Body of pancreas (tissue), 4 donors: ENCODE measurements around the gene NDRG3. TPM values are rescaled to one million over a fixed set of nuclear protein-coding genes. Genes with fewer than 3 reads are reported as not detected.
A peak's percentile ranks its signal among the peaks of the same experiment; 100 is the strongest.

Experiments used
- ATAC-seq: fragments of 150-250 bp; one replicate; pipeline ENCODE4 v1.9.1; 2016
- DNase-seq, 4 donors: peaks; one replicate each; pipeline ENCODE4 v3.0.0-alpha.2; 2019
- H3K27ac ChIP-seq, 4 donors: fragments of 200-600 bp; sonication (generic); 1 replicate in 3 of 4; 2 replicates in 1 of 4; pipeline versions ENCODE4 v1.5.1 to v1.6.1; 2016 to 2019; ENCODE audit warnings: mild to moderate bottlenecking in 1 of 4, mixed read lengths in 1 of 4, moderate library complexity in 1 of 4
- H3K27me3 ChIP-seq, 2 donors: fragments of 200-600 bp; sonication (generic); one replicate each; pipeline ENCODE4 v1.6.0; 2016; ENCODE audit warnings: mild to moderate bottlenecking in 1 of 2
- H3K36me3 ChIP-seq, 2 donors: fragments of 200-600 bp; sonication (generic); replicated peaks in 1 of 2; 2 replicates each; pipeline ENCODE4 v1.5.1; 2016; ENCODE audit warnings: low read depth in 2 of 2; ENCODE audit not compliant: insufficient read depth in 1 of 2
- H3K4me1 ChIP-seq: fragments of 200-600 bp; sonication (generic); one replicate; pipeline ENCODE4 v1.6.0; 2016
- H3K4me3 ChIP-seq, 2 donors: fragments of 200-600 bp; sonication (generic); 1 replicate in 1 of 2; 2 replicates in 1 of 2; pipeline ENCODE4 v1.5.1; 2016 to 2019
- H3K9me3 ChIP-seq, 3 donors: fragments of 200-600 bp; sonication (generic); 1 replicate in 2 of 3; 2 replicates in 1 of 3; pipeline ENCODE4 v1.5.1; 2016
- POLR2A ChIP-seq, 3 donors: fragments of 450-650 bp; IDR thresholded peaks; one replicate each; pipeline ENCODE4 v1.6.1; 2016; ENCODE audit warnings: antibody characterized with exemption in 3 of 3, mild to moderate bottlenecking in 2 of 3
- WGBS, 2 donors: methylation state at CpG; one replicate each; pipeline ENCODE4 v1.1.5; 2017; 5-methylcytosine and 5-hydroxymethylcytosine counted together
- intact Hi-C: fragments of 100-400 bp; cut with DNase I; formaldehyde crosslinking; loops from one replicate; pipeline ENCODE4 v1.15.1; 2023
- total RNA-seq, 2 donors: library from RNA; depleted of rRNA; stranded (reverse); fragments of >200 nt; gene quantifications; one replicate each; pipeline ENCODE4 v1.1.0, GENCODE V29; 2016
- TF ChIP-seq, protein P1 (sequence below), 7 experiments: fragments of 450-650 bp in 4 of 7; fragments of 200-600 bp in 3 of 7; sonication (generic) in 3 of 7; IDR thresholded peaks; one replicate each; pipeline ENCODE4 v1.5.1; 2016 to 2019; ENCODE audit warnings: antibody characterized with exemption in 7 of 7

The NDRG3 gene
- total RNA-seq, 2 donors from 2014 or later, result 9.2 to 11.9 TPM

DNA sequence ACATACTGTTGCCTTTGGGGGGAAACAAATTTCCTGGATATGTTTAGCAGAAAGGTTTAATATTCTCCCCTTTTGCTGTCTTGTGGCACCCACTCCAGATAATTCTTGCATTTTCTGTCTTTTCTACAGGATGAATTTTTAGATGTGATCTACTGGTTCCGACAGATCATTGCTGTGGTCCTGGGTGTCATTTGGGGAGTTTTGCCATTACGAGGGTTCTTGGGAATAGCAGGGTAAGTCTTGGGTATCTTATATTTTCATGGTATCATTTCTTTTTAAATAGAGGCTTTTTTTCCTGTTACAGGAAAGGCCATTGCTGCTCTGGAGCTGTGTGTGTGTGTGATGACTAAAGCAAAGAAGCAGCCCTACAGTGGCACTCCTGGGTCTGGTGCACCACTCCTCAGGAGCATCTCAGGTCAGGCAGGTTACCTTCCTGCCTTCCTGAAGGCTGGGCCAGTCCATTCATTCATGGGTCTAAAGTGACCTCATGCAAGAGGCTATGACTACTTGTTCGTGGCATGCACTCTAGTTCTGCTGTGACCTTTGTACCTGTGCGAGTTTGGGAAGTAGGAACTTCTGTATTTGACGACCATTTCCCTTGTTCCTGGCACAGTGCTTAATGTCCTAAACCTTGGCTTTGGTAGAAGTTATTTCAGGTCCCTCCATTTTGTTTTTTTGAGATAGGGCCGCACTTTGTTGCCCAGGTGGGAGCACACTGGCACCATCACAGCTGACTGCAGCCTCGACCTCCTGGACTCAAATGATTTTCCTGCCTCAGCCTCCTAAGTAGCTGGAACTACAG is 138.1 kb downstream of the NDRG3 start:
- peaks cover 25% of the 10 kb centered on the region for H3K4me1 ChIP-seq
- DNase-seq (peak in 2 of 4 donors; percentile 26 to 38), ATAC-seq (no peak)
- no peaks in the 10 kb centered on the region for H3K27me3 ChIP-seq
- WGBS, 2 donors, result 64 to 65% methylated on average over 7 of the region's 7 CpGs
- H3K27ac ChIP-seq, result peak overlapping the region in 1 of 4 donors; percentile 4
- no peaks in the 10 kb centered on the region for H3K9me3 ChIP-seq
- TF ChIP-seq, protein P1, sequence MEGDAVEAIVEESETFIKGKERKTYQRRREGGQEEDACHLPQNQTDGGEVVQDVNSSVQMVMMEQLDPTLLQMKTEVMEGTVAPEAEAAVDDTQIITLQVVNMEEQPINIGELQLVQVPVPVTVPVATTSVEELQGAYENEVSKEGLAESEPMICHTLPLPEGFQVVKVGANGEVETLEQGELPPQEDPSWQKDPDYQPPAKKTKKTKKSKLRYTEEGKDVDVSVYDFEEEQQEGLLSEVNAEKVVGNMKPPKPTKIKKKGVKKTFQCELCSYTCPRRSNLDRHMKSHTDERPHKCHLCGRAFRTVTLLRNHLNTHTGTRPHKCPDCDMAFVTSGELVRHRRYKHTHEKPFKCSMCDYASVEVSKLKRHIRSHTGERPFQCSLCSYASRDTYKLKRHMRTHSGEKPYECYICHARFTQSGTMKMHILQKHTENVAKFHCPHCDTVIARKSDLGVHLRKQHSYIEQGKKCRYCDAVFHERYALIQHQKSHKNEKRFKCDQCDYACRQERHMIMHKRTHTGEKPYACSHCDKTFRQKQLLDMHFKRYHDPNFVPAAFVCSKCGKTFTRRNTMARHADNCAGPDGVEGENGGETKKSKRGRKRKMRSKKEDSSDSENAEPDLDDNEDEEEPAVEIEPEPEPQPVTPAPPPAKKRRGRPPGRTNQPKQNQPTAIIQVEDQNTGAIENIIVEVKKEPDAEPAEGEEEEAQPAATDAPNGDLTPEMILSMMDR (IDR thresholded peaks at IDR 0.05), result no peak
- no peak for TF ChIP-seq POLR2A (IDR thresholded peaks at IDR 0.05)
- intact Hi-C loops, result no loop called here
- no peak overlapping the region for H3K4me3 ChIP-seq
- peaks cover 0 to 22% of the 10 kb centered on the region in 2 donors for H3K36me3 ChIP-seq

DNA sequence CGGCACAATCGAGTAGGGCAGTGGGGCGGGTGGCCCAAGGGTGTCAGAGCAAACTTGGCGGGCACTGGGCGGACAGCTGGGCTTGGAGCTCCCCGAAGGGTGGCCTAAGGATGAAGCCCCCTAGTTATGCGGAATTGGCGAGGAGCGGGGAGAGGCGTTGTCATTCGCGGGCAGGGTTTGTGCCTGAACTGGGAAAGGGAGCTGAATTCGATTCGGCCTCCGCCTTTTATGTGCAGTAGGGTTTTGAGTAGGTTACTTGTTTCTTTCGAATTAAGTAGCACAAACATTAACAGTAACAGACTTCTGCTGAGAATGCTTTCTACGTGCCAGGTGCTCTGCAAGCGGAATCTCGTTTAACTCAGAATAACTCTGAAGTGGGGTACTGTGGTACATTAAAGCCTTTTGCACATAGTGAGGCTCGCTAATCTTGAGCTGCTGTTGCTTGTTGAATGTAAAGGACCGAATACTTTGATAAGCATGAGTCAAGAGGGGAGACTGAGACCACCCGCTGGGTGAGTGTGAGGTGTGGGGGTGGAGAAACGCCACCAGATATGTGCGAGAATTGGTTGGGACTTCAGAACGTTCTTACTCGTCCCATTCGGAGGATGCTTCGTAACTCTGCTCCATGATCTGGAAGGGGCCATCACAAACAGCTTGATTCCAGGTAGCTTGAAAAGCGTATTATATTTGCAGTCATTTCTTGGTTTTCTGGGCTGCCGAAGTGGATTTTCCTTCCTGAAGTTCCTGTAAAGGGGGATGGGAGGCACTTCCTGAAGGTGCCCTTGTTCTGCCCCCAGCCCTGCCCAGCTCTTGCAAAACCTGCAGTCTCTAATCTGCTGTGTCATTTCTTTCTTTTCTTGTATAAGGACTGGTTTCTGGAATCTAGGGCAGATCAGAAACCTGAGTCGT is 139.5 kb downstream of the NDRG3 start:
- no peaks in the 10 kb centered on the region for H3K9me3 ChIP-seq
- peak overlapping the region; percentile 59 to 66 for H3K4me3 ChIP-seq
- ATAC-seq (no peak), DNase-seq (peak in 3 of 4 donors; percentile 25 to 55 (median 32))
- WGBS, 2 donors, result 0 to 1% methylated on average over 16 to 31 of the region's 31 CpGs
- H3K27ac ChIP-seq, result peak overlapping the region; percentile 61 to 88 (median 75)
- peaks cover 0 to 20% of the 10 kb centered on the region in 2 donors for H3K36me3 ChIP-seq
- no peaks in the 10 kb centered on the region for H3K27me3 ChIP-seq
- peaks cover 25% of the 10 kb centered on the region for H3K4me1 ChIP-seq
- intact Hi-C loops, result no loop called here
- TF ChIP-seq, protein P1 (IDR thresholded peaks at IDR 0.05), result no peak
- TF ChIP-seq POLR2A (IDR thresholded peaks at IDR 0.05), result no peak

DNA sequence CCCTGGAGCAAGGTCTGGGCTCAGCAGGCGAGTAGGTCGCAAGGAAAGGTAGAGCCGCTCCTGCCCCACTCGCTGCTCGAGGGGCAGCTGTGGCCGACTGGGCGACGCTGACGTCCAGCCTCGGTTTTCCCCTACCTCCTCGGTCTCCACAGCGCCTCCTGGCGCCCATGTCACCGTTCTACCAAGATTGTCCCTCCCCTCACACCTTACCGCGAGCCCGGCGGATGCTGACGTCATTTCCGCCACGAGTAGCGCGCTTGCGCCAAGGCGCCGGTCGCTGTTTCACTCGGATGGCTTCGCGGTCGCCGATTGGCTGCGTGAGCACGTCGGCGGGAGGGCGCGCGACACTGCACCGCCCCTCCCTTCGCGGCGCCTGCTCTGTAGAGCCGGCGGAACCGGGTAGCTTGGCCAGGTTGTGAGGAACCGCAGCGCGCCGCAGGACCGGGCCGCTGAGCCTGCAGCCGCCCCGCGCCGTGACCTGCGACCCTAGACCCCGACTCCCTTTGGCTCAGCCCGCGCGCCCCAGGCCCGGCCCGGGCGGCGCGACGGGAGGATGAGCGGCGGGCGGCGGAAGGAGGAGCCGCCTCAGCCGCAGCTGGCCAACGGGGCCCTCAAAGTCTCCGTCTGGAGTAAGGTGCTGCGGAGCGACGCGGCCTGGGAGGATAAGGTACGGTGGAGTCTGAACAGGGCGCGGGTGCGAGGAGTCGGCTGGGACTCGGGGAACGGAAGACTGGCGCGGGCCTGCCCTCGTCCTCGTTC is 140.3 kb downstream of the NDRG3 start, which contains the start of gene RAB5IF:
Gene RAB5IF, plus strand, starts transcription at position 381 of the 759 bp plus-strand sequence. Its CDS starts 173 bp downstream, at position 554.
- WGBS, 2 donors, result 0 to 8% methylated on average over 2 to 86 of the region's 90 CpGs

DNA sequence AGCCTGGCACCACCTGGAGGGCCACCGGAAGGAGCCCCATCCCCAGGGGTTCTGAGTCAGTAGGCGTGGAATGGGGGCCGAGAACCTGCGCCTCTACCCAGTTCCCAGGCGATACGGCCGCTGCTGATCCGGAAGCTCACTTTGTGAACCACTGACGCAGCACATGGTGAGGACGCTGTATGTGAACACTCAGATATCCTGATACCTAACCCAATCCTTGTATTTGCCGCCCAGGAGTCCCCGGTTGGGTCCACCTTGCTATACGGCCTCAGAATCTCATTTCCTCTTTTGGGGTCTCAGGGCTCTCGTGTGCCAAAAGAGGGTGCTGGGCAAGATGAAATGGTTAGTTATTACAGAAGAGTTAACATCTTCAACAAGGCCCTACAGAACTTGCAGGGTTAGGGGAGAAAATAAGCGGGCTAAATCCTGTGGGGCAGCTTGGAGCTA is 140.9 kb downstream of the NDRG3 start:
- Histone ChIP-seq H3K9me3 (no peaks in the 10 kb centered on the region), H3K4me1 (peaks cover 25% of the 10 kb centered on the region), H3K4me3 (no peak overlapping the region), H3K27me3 (no peaks in the 10 kb centered on the region), H3K27ac (peak overlapping the region; percentile 64 to 88 (median 77)), H3K36me3 (peaks cover 0 to 11% of the 10 kb centered on the region in 2 donors)
- no peak for TF ChIP-seq POLR2A (IDR thresholded peaks at IDR 0.05)
- TF ChIP-seq, protein P1 (IDR thresholded peaks at IDR 0.05), result no peak
- ATAC-seq (peak; percentile 0), DNase-seq (peak; percentile 22 to 44 (median 36))
- intact Hi-C loops, result no loop called here
- 33 to 48% methylated on average over 5 to 15 of the region's 15 CpGs for WGBS, 2 donors

More for the DNA sequence above, 140.3 kb downstream of the NDRG3 start, which contains the start of gene RAB5IF:
- Histone ChIP-seq H3K36me3 (peaks cover 0 to 14% of the 10 kb centered on the region in 2 donors), H3K27ac (peak within 1 kb of the TSS; percentile 64 to 88 (median 77)), H3K4me1 (peaks cover 25% of the 10 kb centered on the region), H3K27me3 (no peaks in the 10 kb centered on the region), H3K4me3 (peak within 1 kb of the TSS; percentile 59 to 66), H3K9me3 (no peaks in the 10 kb centered on the region)
- intact Hi-C loops, result no loop called here
- peak; percentile 98 to 100 (median 99) for DNase-seq
- peak; percentile 99 for ATAC-seq
- TF ChIP-seq, protein P1 (IDR thresholded peaks at IDR 0.05), result peak; percentile 83 to 99 (median 99)
- peak; percentile 80 to 95 (median 90) for TF ChIP-seq POLR2A (IDR thresholded peaks at IDR 0.05)
